GM23338 (cell line): Measurements from ENCODE around the gene ATP13A4. TPM values are rescaled to one million over a fixed set of nuclear protein-coding genes. Genes with fewer than 3 reads are reported as not detected.

ENCODE experiments used
- ATAC-seq: fragments of 200-7000 bp; cut with Tn5 transposase; 3 replicates; pipeline ENCODE4 v1.9.1; 2020
- DNase-seq: peaks from one replicate; pipeline ENCODE4 v3.0.0-alpha.2; 2015; ENCODE audit warnings: low spot score
- H2AFZ ChIP-seq: fragments of 200-600 bp; sonication (generic); 2 replicates; pipeline ENCODE4 v1.8.0; 2016; ENCODE audit warnings: antibody characterized with exemption, mild to moderate bottlenecking, moderate library complexity
- H3F3A ChIP-seq: fragments of 200-600 bp; sonication (generic); replicated peaks from 2 replicates; pipeline ENCODE4 v1.8.0; 2017; ENCODE audit warnings: antibody characterized with exemption, mixed run types, low read depth
- H3K27ac ChIP-seq: fragments of 200-600 bp; sonication (generic); 2 replicates; pipeline ENCODE4 v1.6.1; 2016; ENCODE audit warnings: low read depth
- H3K27me3 ChIP-seq: fragments of 200-600 bp; sonication (generic); 2 replicates; pipeline ENCODE4 v1.8.0; 2016; ENCODE audit warnings: mild to moderate bottlenecking, mixed run types, moderate library complexity; ENCODE audit not compliant: insufficient read depth
- H3K36me3 ChIP-seq: fragments of 200-600 bp; sonication (generic); 2 replicates; pipeline ENCODE4 v1.8.0; 2016; ENCODE audit warnings: mild to moderate bottlenecking; ENCODE audit not compliant: insufficient read depth
- H3K4me1 ChIP-seq: fragments of 200-600 bp; sonication (generic); 2 replicates; pipeline ENCODE4 v1.8.0; 2016; ENCODE audit warnings: mild to moderate bottlenecking, moderate library complexity; ENCODE audit not compliant: insufficient read depth
- H3K4me2 ChIP-seq: fragments of 200-600 bp; sonication (generic); 2 replicates; pipeline ENCODE4 v1.7.1; 2017; ENCODE audit warnings: mixed run types
- H3K4me3 ChIP-seq: fragments of 200-600 bp; sonication (generic); 2 replicates; pipeline ENCODE4 v1.6.1; 2016; ENCODE audit warnings: mixed run types
- H3K79me2 ChIP-seq: fragments of 200-600 bp; sonication (generic); replicated peaks from 2 replicates; pipeline ENCODE4 v1.8.0; 2017; ENCODE audit warnings: mild to moderate bottlenecking; ENCODE audit not compliant: insufficient read depth
- H3K9me2 ChIP-seq: fragments of 200-600 bp; sonication (generic); 2 replicates; pipeline ENCODE4 v1.8.0; 2017; ENCODE audit not compliant: insufficient read depth
- H4K20me1 ChIP-seq: fragments of 200-600 bp; sonication (generic); replicated peaks from 2 replicates; pipeline ENCODE4 v1.8.0; 2017; ENCODE audit warnings: mild to moderate bottlenecking; ENCODE audit not compliant: insufficient read depth
- H3K27ac Mint-ChIP-seq: 2 replicates; pipeline ENCODE4 v1.8.0; 2020; ENCODE audit warnings: inconsistent platforms, mild to moderate bottlenecking, moderate library complexity, mixed read lengths
- H3K27me3 Mint-ChIP-seq: 3 replicates; pipeline ENCODE4 v1.8.0; 2022; ENCODE audit warnings: low read depth, mild to moderate bottlenecking, moderate library complexity, mixed read lengths, inconsistent platforms; ENCODE audit not compliant: insufficient read depth, poor library complexity
- H3K36me3 Mint-ChIP-seq: 3 replicates; pipeline ENCODE4 v1.8.0; 2021; ENCODE audit warnings: low read depth, mild to moderate bottlenecking, inconsistent platforms, moderate library complexity, mixed read lengths
- H3K4me1 Mint-ChIP-seq: 3 replicates; pipeline ENCODE4 v1.8.0; 2020; ENCODE audit warnings: mild to moderate bottlenecking, inconsistent platforms, mixed read lengths
- H3K4me3 Mint-ChIP-seq: 3 replicates; pipeline ENCODE4 v1.8.0; 2021; ENCODE audit warnings: moderate library complexity, mild to moderate bottlenecking, inconsistent platforms, mixed read lengths
- H3K9me3 Mint-ChIP-seq: 3 replicates; pipeline ENCODE4 v1.8.0; 2020; ENCODE audit warnings: moderate library complexity, mild to moderate bottlenecking, inconsistent platforms, mixed read lengths
- CREB1 ChIP-seq: fragments of 250-450 bp; sonication (Bioruptor Pico); IDR thresholded peaks from 2 replicates; pipeline ENCODE4 v1.5.0; 2020; ENCODE audit warnings: low read depth, mild to moderate bottlenecking, moderate library complexity
- ETS1 ChIP-seq: IDR thresholded peaks from 2 replicates; pipeline ENCODE4 v1.6.1; 2016; ENCODE audit warnings: antibody characterized with exemption
- POLR2AphosphoS5 ChIP-seq: IDR thresholded peaks from 2 replicates; pipeline ENCODE4 v1.6.1; 2016; ENCODE audit warnings: antibody characterized with exemption, low read depth
- REST ChIP-seq: IDR thresholded peaks from one replicate; pipeline ENCODE4 v1.6.1; 2018; ENCODE audit warnings: antibody characterized with exemption; ENCODE audit not compliant: unreplicated experiment
- STAT1 ChIP-seq: IDR thresholded peaks from one replicate; pipeline ENCODE4 v1.6.1; 2016; ENCODE audit warnings: antibody characterized with exemption; ENCODE audit not compliant: unreplicated experiment
- ZNF114 ChIP-seq: fragments of 250-450 bp; sonication (Bioruptor Pico); IDR thresholded peaks from 2 replicates; pipeline ENCODE4 v1.5.0; 2020; ENCODE audit warnings: mild to moderate bottlenecking, moderate library complexity
- ZNF331 ChIP-seq: fragments of 250-450 bp; sonication (Bioruptor Pico); IDR thresholded peaks from 2 replicates; pipeline ENCODE4 v1.5.0; 2020; ENCODE audit warnings: low read depth, mild to moderate bottlenecking, moderate library complexity
- polyA plus RNA-seq: library from polyadenylated mRNA; unstranded; fragments of >200 nt; fragmentation: Nextera tagmentation; extraction: Ambion mirVana; gene quantifications from 2 replicates; pipeline ENCODE4 v1.2.1, GENCODE V29; 2016
- total RNA-seq: library from RNA; depleted of rRNA; stranded (reverse); fragments of >200 nt; shearing (Covaris generic); gene quantifications from 2 replicates; pipeline ENCODE4 v1.2.3, GENCODE V29; 2014
- TF ChIP-seq, protein P1 (sequence below), 2 experiments: fragments of 200-600 bp in 1 of 2; sonication (generic) in 1 of 2; conservative IDR thresholded peaks; 2 replicates each; pipeline versions ENCODE4 v1.5.1 to v1.6.1; 2016 to 2017; ENCODE audit warnings: antibody characterized with exemption in 2 of 2, low read depth in 2 of 2, mild to moderate bottlenecking in 2 of 2, moderate library complexity in 1 of 2
- TF ChIP-seq, protein P2 (sequence below): fragments of 250-450 bp; sonication (Bioruptor Pico); IDR thresholded peaks from 2 replicates; pipeline ENCODE4 v1.5.0; 2020; ENCODE audit warnings: mild to moderate bottlenecking, moderate library complexity

ATP13A4 gene
- total and polyA plus RNA-seq, 2 experiments from 2014 or later: not detected

GRCh38 chr3:193357291-193357690 lies 197.4 kb downstream of the ATP13A4 start (continued):
- no peak for TF ChIP-seq REST
- TF ChIP-seq, protein P1, sequence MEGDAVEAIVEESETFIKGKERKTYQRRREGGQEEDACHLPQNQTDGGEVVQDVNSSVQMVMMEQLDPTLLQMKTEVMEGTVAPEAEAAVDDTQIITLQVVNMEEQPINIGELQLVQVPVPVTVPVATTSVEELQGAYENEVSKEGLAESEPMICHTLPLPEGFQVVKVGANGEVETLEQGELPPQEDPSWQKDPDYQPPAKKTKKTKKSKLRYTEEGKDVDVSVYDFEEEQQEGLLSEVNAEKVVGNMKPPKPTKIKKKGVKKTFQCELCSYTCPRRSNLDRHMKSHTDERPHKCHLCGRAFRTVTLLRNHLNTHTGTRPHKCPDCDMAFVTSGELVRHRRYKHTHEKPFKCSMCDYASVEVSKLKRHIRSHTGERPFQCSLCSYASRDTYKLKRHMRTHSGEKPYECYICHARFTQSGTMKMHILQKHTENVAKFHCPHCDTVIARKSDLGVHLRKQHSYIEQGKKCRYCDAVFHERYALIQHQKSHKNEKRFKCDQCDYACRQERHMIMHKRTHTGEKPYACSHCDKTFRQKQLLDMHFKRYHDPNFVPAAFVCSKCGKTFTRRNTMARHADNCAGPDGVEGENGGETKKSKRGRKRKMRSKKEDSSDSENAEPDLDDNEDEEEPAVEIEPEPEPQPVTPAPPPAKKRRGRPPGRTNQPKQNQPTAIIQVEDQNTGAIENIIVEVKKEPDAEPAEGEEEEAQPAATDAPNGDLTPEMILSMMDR (conservative IDR thresholded peaks at IDR 0.05; ENCODE audit: low read depth in 2 of 2): no peak

- Mint-ChIP-seq H3K9me3 (peaks cover 4% of the 10 kb centered on the region; the same call in 1 of the 3 replicates), H3K4me3 (no peak overlapping the region), H3K4me1 (peaks cover 28% of the 10 kb centered on the region), H3K36me3 (no peaks in the 10 kb centered on the region), H3K27ac (no peak overlapping the region), H3K27me3 (no peaks in the 10 kb centered on the region)
- Histone ChIP-seq H3F3A (no peaks in the 10 kb centered on the region), H2AFZ (no peak overlapping the region), H3K4me2 (no peak overlapping the region), H3K4me1 (peaks cover 15% of the 10 kb centered on the region), H3K9me2 (0 out of 2 replicates have a peak, but pooled peaks cover 8% of the 10 kb centered on the region), H3K4me3 (no peak overlapping the region), H3K36me3 (no peaks in the 10 kb centered on the region), H4K20me1 (no peaks in the 10 kb centered on the region), H3K27me3 (no peaks in the 10 kb centered on the region), H3K27ac (no peak overlapping the region), H3K79me2 (no peaks in the 10 kb centered on the region)
- TF ChIP-seq CREB1 (CRISPR knock-in tag): no peak
- peak; percentile 27 for TF ChIP-seq REST
- no peak for TF ChIP-seq ZNF331 (CRISPR knock-in tag)
- TF ChIP-seq STAT1: no peak
- no peak for TF ChIP-seq POLR2AphosphoS5
- no peak for TF ChIP-seq ZNF114 (CRISPR knock-in tag)
- TF ChIP-seq ETS1: no peak
- TF ChIP-seq, protein P2, sequence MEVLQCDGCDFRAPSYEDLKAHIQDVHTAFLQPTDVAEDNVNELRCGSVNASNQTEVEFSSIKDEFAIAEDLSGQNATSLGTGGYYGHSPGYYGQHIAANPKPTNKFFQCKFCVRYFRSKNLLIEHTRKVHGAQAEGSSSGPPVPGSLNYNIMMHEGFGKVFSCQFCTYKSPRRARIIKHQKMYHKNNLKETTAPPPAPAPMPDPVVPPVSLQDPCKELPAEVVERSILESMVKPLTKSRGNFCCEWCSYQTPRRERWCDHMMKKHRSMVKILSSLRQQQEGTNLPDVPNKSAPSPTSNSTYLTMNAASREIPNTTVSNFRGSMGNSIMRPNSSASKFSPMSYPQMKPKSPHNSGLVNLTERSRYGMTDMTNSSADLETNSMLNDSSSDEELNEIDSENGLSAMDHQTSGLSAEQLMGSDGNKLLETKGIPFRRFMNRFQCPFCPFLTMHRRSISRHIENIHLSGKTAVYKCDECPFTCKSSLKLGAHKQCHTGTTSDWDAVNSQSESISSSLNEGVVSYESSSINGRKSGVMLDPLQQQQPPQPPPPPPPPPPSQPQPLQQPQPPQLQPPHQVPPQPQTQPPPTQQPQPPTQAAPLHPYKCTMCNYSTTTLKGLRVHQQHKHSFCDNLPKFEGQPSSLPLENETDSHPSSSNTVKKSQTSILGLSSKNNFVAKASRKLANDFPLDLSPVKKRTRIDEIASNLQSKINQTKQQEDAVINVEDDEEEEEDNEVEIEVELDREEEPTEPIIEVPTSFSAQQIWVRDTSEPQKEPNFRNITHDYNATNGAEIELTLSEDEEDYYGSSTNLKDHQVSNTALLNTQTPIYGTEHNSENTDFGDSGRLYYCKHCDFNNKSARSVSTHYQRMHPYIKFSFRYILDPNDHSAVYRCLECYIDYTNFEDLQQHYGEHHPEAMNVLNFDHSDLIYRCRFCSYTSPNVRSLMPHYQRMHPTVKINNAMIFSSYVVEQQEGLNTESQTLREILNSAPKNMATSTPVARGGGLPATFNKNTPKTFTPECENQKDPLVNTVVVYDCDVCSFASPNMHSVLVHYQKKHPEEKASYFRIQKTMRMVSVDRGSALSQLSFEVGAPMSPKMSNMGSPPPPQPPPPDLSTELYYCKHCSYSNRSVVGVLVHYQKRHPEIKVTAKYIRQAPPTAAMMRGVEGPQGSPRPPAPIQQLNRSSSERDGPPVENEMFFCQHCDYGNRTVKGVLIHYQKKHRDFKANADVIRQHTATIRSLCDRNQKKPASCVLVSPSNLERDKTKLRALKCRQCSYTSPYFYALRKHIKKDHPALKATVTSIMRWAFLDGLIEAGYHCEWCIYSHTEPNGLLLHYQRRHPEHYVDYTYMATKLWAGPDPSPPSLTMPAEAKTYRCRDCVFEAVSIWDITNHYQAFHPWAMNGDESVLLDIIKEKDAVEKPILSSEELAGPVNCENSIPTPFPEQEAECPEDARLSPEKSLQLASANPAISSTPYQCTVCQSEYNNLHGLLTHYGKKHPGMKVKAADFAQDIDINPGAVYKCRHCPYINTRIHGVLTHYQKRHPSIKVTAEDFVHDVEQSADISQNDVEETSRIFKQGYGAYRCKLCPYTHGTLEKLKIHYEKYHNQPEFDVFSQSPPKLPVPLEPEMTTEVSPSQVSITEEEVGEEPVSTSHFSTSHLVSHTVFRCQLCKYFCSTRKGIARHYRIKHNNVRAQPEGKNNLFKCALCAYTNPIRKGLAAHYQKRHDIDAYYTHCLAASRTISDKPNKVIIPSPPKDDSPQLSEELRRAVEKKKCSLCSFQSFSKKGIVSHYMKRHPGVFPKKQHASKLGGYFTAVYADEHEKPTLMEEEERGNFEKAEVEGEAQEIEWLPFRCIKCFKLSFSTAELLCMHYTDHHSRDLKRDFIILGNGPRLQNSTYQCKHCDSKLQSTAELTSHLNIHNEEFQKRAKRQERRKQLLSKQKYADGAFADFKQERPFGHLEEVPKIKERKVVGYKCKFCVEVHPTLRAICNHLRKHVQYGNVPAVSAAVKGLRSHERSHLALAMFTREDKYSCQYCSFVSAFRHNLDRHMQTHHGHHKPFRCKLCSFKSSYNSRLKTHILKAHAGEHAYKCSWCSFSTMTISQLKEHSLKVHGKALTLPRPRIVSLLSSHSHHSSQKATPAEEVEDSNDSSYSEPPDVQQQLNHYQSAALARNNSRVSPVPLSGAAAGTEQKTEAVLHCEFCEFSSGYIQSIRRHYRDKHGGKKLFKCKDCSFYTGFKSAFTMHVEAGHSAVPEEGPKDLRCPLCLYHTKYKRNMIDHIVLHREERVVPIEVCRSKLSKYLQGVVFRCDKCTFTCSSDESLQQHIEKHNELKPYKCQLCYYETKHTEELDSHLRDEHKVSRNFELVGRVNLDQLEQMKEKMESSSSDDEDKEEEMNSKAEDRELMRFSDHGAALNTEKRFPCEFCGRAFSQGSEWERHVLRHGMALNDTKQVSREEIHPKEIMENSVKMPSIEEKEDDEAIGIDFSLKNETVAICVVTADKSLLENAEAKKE (CRISPR knock-in tag): no peak
- ATAC-seq (no peak), DNase-seq (no peak)
Observed at GRCh38 chr3:193354423-193354822, 200.3 kb downstream of the ATP13A4 start.
